Kidney (tissue), 14 donors: ENCODE results near the gene HPS4. TPM values are rescaled to one million over a fixed set of nuclear protein-coding genes. Genes with fewer than 3 reads are reported as not detected.

ENCODE experiments used
- DNase-seq, 5 donors: peaks; one replicate each; pipeline ENCODE4 v3.0.0-alpha.2; 2013 to 2020
- FAIRE-seq: peaks from 2 replicates; lab custom pipeline; 2012; peaks lifted over from hg19 to GRCh38; lab: Jason Lieb, UNC
- H3K27ac ChIP-seq, 2 donors: one replicate each; pipeline ENCODE4 v1.7.0; 2013; ENCODE audit warnings: low read depth in 2 of 2, low read length in 2 of 2, inconsistent platforms in 1 of 2
- H3K27me3 ChIP-seq: one replicate; pipeline ENCODE4 v1.7.1; 2013; ENCODE audit warnings: low read length, inconsistent platforms; ENCODE audit not compliant: control insufficient read depth, insufficient read depth
- H3K36me3 ChIP-seq, 3 donors: one replicate each; pipeline versions ENCODE4 v1.7.0 to v1.7.1; 2013; ENCODE audit warnings: low read length in 3 of 3, control low read depth in 1 of 3, inconsistent platforms in 1 of 3; ENCODE audit not compliant: insufficient read depth in 3 of 3, control insufficient read depth in 2 of 3
- H3K4me1 ChIP-seq, 3 donors: one replicate each; pipeline versions ENCODE4 v1.7.0 to v1.7.1; 2013; ENCODE audit warnings: low read length in 3 of 3, inconsistent platforms in 1 of 3, low read depth in 1 of 3; ENCODE audit not compliant: control insufficient read depth in 2 of 3, insufficient read depth in 2 of 3
- H3K4me3 ChIP-seq, 3 donors: one replicate each; pipeline versions ENCODE4 v1.7.0 to v1.8.1; 2013; ENCODE audit warnings: low read length in 3 of 3, control low read depth in 1 of 3, inconsistent platforms in 1 of 3
- H3K9ac ChIP-seq, 3 donors: one replicate each; pipeline versions ENCODE4 v1.7.0 to v1.7.1; 2013; ENCODE audit warnings: low read length in 3 of 3, control low read depth in 1 of 3, inconsistent platforms in 1 of 3
- H3K9me3 ChIP-seq, 3 donors: one replicate each; pipeline versions ENCODE4 v1.7.0 to v1.7.1; 2013; ENCODE audit warnings: low read length in 3 of 3, control low read depth in 1 of 3, inconsistent platforms in 1 of 3; ENCODE audit not compliant: control insufficient read depth in 2 of 3, insufficient read depth in 1 of 3
- CTCF ChIP-seq: IDR thresholded peaks from 3 replicates; pipeline ENCODE4 v1.5.1; 2012; ENCODE audit warnings: mild to moderate bottlenecking, moderate library complexity, borderline replicate concordance; ENCODE audit not compliant: insufficient read depth; ENCODE audit errors: extremely low read depth
- intact Hi-C: fragments of 100-400 bp; cut with DNase I; formaldehyde crosslinking; loops from one replicate; pipeline ENCODE4 v1.11.1; 2022
- polyA plus RNA-seq: library from polyadenylated mRNA; stranded (reverse); fragments of 350-450 nt; fragmentation: Illumina TruSeq; extraction: RNeasy Lipid Tissue Mini Kit (QIAGEN cat#74804); gene quantifications from one replicate; pipeline ENCODE4 v1.2.3, GENCODE V29; 2014; ENCODE audit warnings: low read depth, low replicate concordance; ENCODE audit not compliant: insufficient read depth
- total RNA-seq: library from RNA; stranded (reverse); fragmentation: NEBNext Ultra II Directional; extraction: Animal tissue kit (Norgen Biotek cat#: 25700); gene quantifications from one replicate; pipeline ENCODE4 v1.2.1, GENCODE V29; 2021
- donor health status: control.
- donor health status: control.
- donor health status: control.
- donor health status: control.
- donor health status: control.
- donor health status: DM: yes; HTN: yes; CAD: no.
- donor health status: Normal renal cell carcinoma (clear cell type).

Gene HPS4
- total and polyA plus RNA-seq, 2 donors from 2014 or later, result 11.9 to 35.5 TPM

- no peak for TF ChIP-seq CTCF
- DNase-seq (no peak), FAIRE-seq (no peak)
- H3K4me3 ChIP-seq, result no peak overlapping the region
- no peak overlapping the region for H3K9ac ChIP-seq
- H3K9me3 ChIP-seq, result no peaks in the 10 kb centered on the region
- intact Hi-C loops, result no loop called here
- no peak overlapping the region for H3K27ac ChIP-seq
- H3K36me3 ChIP-seq, result peaks cover 0 to 23% (median 11%) of the 10 kb centered on the region in 3 donors
- H3K27me3 ChIP-seq, result no peaks in the 10 kb centered on the region
- H3K4me1 ChIP-seq, result peaks cover 0 to 19% (median 9%) of the 10 kb centered on the region in 3 donors
These were observed 2.3 kb upstream of the HPS4 start for GRCh38 chr22:26485806-26486390.

GRCh38 chr22:26485013-26485412, 1.4 kb upstream of the HPS4 start:
- Histone ChIP-seq H3K9me3 (no peaks in the 10 kb centered on the region), H3K9ac (no peak overlapping the region), H3K27ac (no peak overlapping the region), H3K36me3 (peaks cover 0 to 18% (median 11%) of the 10 kb centered on the region in 3 donors), H3K27me3 (no peaks in the 10 kb centered on the region), H3K4me3 (peak overlapping the region in 1 of 3 donors; percentile 22), H3K4me1 (peaks cover 5 to 19% (median 9%) of the 10 kb centered on the region in 3 donors)
- no peak for TF ChIP-seq CTCF
- FAIRE-seq, result no peak
- intact Hi-C loops, result no loop called here
- no peak for DNase-seq

GRCh38 chr22:26484360-26484706, 750 bp upstream of the HPS4 start:
- H3K4me3 ChIP-seq, result peak overlapping the region; percentile 81 to 100 (median 98)
- H3K4me1 ChIP-seq, result peaks cover 5 to 20% (median 9%) of the 10 kb centered on the region in 3 donors
- TF ChIP-seq CTCF, result no peak
- no peaks in the 10 kb centered on the region for H3K27me3 ChIP-seq
- no peaks in the 10 kb centered on the region for H3K9me3 ChIP-seq
- peak overlapping the region; percentile 92 to 96 for H3K27ac ChIP-seq
- DNase-seq (no peak), FAIRE-seq (no peak)
- intact Hi-C loops, result no loop called here
- peaks cover 0 to 11% (median 6%) of the 10 kb centered on the region in 3 donors for H3K36me3 ChIP-seq
- peak overlapping the region; percentile 81 to 98 (median 95) for H3K9ac ChIP-seq
